ENCODE results near the gene COL26A1. TPM values are rescaled to one million over a fixed set of nuclear protein-coding genes. Genes with fewer than 3 reads are reported as not detected.

COL26A1 gene
- total RNA-seq, 3 donors from 2014 or later = not detected

GRCh38 chr7:101367676-101368075, 5.0 kb downstream of the COL26A1 start:
- peaks cover 7% of the 10 kb centered on the region for H3K4me1 ChIP-seq (ENCODE audit: low read depth)
- no peaks in the 10 kb centered on the region for H3K36me3 ChIP-seq (ENCODE audit: low read depth)
- no peaks in the 10 kb centered on the region for H3K9me3 ChIP-seq
- no peak for TF ChIP-seq CTCF (IDR thresholded peaks at IDR 0.05)
- intact Hi-C loops (cut with DNase I, micrococcal nuclease) = no loop called here
- H3K4me3 ChIP-seq = no peak overlapping the region
- ATAC-seq (no peak), DNase-seq (no peak)

- Histone ChIP-seq H3K4me3 (no peak overlapping the region), H3K4me1 (ENCODE audit: low read depth) (peaks cover 5% of the 10 kb centered on the region), H3K9me3 (no peaks in the 10 kb centered on the region), H3K36me3 (ENCODE audit: low read depth) (no peaks in the 10 kb centered on the region)
- no peak for DNase-seq
- no peak for ATAC-seq
- intact Hi-C loops (cut with DNase I, micrococcal nuclease) = no loop called here
- TF ChIP-seq CTCF (IDR thresholded peaks at IDR 0.05) = no peak
These were observed 5.9 kb downstream of the COL26A1 start for GRCh38 chr7:101368422-101369165.

GRCh38 chr7:101370836-101371235, 8.2 kb downstream of the COL26A1 start:
- H3K4me1 ChIP-seq (ENCODE audit: low read depth) = no peaks in the 10 kb centered on the region
- TF ChIP-seq CTCF (IDR thresholded peaks at IDR 0.05) = no peak
- intact Hi-C loops (cut with DNase I, micrococcal nuclease) = no loop called here
- H3K4me3 ChIP-seq = no peak overlapping the region
- no peaks in the 10 kb centered on the region for H3K36me3 ChIP-seq (ENCODE audit: low read depth)
- no peaks in the 10 kb centered on the region for H3K9me3 ChIP-seq
- DNase-seq = no peak
- no peak for ATAC-seq

GRCh38 chr7:101373812-101374614, 11.3 kb downstream of the COL26A1 start:
- no peak for TF ChIP-seq CTCF (IDR thresholded peaks at IDR 0.05)
- no peaks in the 10 kb centered on the region for H3K4me1 ChIP-seq (ENCODE audit: low read depth)
- no peaks in the 10 kb centered on the region for H3K9me3 ChIP-seq
- ATAC-seq (no peak), DNase-seq (no peak)
- no peak overlapping the region for H3K4me3 ChIP-seq
- no peaks in the 10 kb centered on the region for H3K36me3 ChIP-seq (ENCODE audit: low read depth)
- intact Hi-C loops (cut with DNase I, micrococcal nuclease) = no loop called here

GRCh38 chr7:101374990-101375389, 12.3 kb downstream of the COL26A1 start:
- Histone ChIP-seq H3K9me3 (no peaks in the 10 kb centered on the region), H3K36me3 (ENCODE audit: low read depth) (no peaks in the 10 kb centered on the region), H3K4me1 (ENCODE audit: low read depth) (no peaks in the 10 kb centered on the region), H3K4me3 (no peak overlapping the region)
- intact Hi-C loops (cut with DNase I, micrococcal nuclease) = no loop called here
- DNase-seq (no peak), ATAC-seq (no peak)
- no peak for TF ChIP-seq CTCF (IDR thresholded peaks at IDR 0.05)
